ENCODE data around the gene JAKMIP1. TPM values are rescaled to one million over a fixed set of nuclear protein-coding genes. Genes with fewer than 3 reads are reported as not detected.

Gene JAKMIP1
- total RNA-seq, 4 donors from 2014 or later: 0.67 to 1.3 (median 1.1) TPM

- Histone ChIP-seq H3K4me3 (no peak overlapping the region), H3K36me3 (no peaks in the 10 kb centered on the region), H3K27ac (no peak overlapping the region), H3K4me1 (no peaks in the 10 kb centered on the region), H3K27me3 (peaks cover 0 to 40% (median 0%) of the 10 kb centered on the region in 4 donors), H3K9me3 (no peaks in the 10 kb centered on the region)
- 89 to 91% methylated on average over 5 to 8 of the region's 9 CpGs for WGBS, 2 donors
- no peak for DNase-seq
- no peak for TF ChIP-seq POLR2A (IDR thresholded peaks at IDR 0.05)
- TF ChIP-seq CTCF (IDR thresholded peaks at IDR 0.05): no peak
- intact Hi-C loops (cut with DNase I): no loop called here
Observed at GRCh38 chr4:6157926-6158325, 42.4 kb downstream of the JAKMIP1 start.

GRCh38 chr4:6155996-6156750 lies 44.2 kb downstream of the JAKMIP1 start:
- WGBS, 2 donors: 88 to 90% methylated on average over 15 of the region's 15 CpGs
- no peaks in the 10 kb centered on the region for H3K9me3 ChIP-seq
- peaks cover 0 to 52% (median 0%) of the 10 kb centered on the region in 4 donors for H3K27me3 ChIP-seq
- no peak overlapping the region for H3K27ac ChIP-seq
- H3K36me3 ChIP-seq: no peaks in the 10 kb centered on the region
- TF ChIP-seq POLR2A (IDR thresholded peaks at IDR 0.05) (no peak), CTCF (IDR thresholded peaks at IDR 0.05) (no peak)
- H3K4me3 ChIP-seq: no peak overlapping the region
- intact Hi-C loops (cut with DNase I): no loop called here
- no peak for DNase-seq
- no peaks in the 10 kb centered on the region for H3K4me1 ChIP-seq

- Histone ChIP-seq H3K4me3 (no peak overlapping the region), H3K36me3 (no peaks in the 10 kb centered on the region), H3K9me3 (no peaks in the 10 kb centered on the region), H3K27me3 (peaks cover 0 to 62% (median 0%) of the 10 kb centered on the region in 4 donors), H3K4me1 (no peaks in the 10 kb centered on the region), H3K27ac (no peak overlapping the region)
- no peak for DNase-seq
- intact Hi-C loops (cut with DNase I): no loop called here
- 63 to 71% methylated on average over 5 to 6 of the region's 9 CpGs for WGBS, 2 donors
- TF ChIP-seq POLR2A (IDR thresholded peaks at IDR 0.05): no peak
- TF ChIP-seq CTCF (IDR thresholded peaks at IDR 0.05): no peak
Observed at GRCh38 chr4:6154875-6155274, 45.5 kb downstream of the JAKMIP1 start.

GRCh38 chr4:6153874-6154273 lies 46.5 kb downstream of the JAKMIP1 start:
- H3K27me3 ChIP-seq: peaks cover 0 to 66% (median 0%) of the 10 kb centered on the region in 4 donors
- WGBS, 2 donors: 61 to 69% methylated on average over 2 to 7 of the region's 7 CpGs
- H3K4me1 ChIP-seq: no peaks in the 10 kb centered on the region
- no peak for TF ChIP-seq POLR2A (IDR thresholded peaks at IDR 0.05)
- no peak for TF ChIP-seq CTCF (IDR thresholded peaks at IDR 0.05)
- H3K27ac ChIP-seq: no peak overlapping the region
- no peak overlapping the region for H3K4me3 ChIP-seq
- intact Hi-C loops (cut with DNase I): no loop called here
- DNase-seq: no peak
- no peaks in the 10 kb centered on the region for H3K9me3 ChIP-seq
- H3K36me3 ChIP-seq: no peaks in the 10 kb centered on the region

GRCh38 chr4:6152869-6153705 lies 47.3 kb downstream of the JAKMIP1 start:
- Histone ChIP-seq H3K27me3 (peaks cover 0 to 60% (median 0%) of the 10 kb centered on the region in 4 donors), H3K27ac (no peak overlapping the region), H3K9me3 (no peaks in the 10 kb centered on the region), H3K36me3 (no peaks in the 10 kb centered on the region), H3K4me3 (no peak overlapping the region), H3K4me1 (no peaks in the 10 kb centered on the region)
- DNase-seq: no peak
- WGBS, 2 donors: 69 to 72% methylated on average over 11 to 15 of the region's 15 CpGs
- no peak for TF ChIP-seq CTCF (IDR thresholded peaks at IDR 0.05)
- TF ChIP-seq POLR2A (IDR thresholded peaks at IDR 0.05): no peak
- intact Hi-C loops (cut with DNase I): no loop called here

Data from esophagus squamous epithelium (tissue), 5 donors.